ENCODE results near the gene TBCK. TPM values are rescaled to one million over a fixed set of nuclear protein-coding genes. Genes with fewer than 3 reads are reported as not detected.

The TBCK gene
- polyA plus RNA-seq, 1 donor (not counting 4 experiments of a cell fraction or from before 2014, with no cell fraction given), result 19.3 TPM

DNA sequence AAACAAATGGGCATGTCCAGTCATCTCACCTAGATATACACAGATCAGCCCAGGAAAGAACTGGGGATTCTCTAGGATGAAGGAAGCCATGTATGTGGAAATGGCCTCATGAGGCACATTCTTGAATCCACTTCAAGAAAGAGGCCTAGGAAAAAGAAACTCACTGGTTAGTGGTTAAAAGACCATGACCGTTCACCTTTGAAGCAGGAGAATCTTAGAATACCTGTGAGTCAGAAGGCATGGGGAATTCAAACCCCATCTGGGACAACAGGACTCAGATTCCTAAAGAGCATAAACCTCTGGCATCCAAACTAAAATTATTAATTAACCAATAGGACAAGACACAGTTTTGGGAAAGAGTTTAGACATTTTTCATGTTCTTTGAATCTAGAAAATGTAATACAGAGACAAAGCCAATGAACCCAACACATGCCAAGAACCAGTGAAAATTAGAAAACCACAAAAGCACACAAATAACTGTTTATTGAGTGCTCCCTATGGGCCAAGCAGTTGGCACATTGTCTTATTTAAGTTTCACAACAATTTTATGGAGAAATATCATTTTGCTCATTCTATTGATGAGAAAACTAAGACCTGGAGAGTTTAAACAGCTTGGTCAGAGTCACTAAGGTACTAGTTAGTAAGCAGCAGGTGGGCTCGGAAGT lies 323.2 kb downstream of the TBCK start:
- no peak overlapping the region for H3K9ac ChIP-seq (ENCODE audit: control insufficient read depth, extremely low read depth, insufficient read depth, low read length)
- H3K9me3 ChIP-seq (ENCODE audit: control insufficient read depth, low read depth, low read length), result no peaks in the 10 kb centered on the region
- no peak overlapping the region for H3K27ac ChIP-seq (ENCODE audit: control insufficient read depth, insufficient read depth, low read length)
- no peaks in the 10 kb centered on the region for H3K36me3 ChIP-seq (ENCODE audit: control insufficient read depth in 2 of 2, extremely low read depth in 1 of 2, insufficient read depth in 2 of 2, low read length in 2 of 2)
- no peak overlapping the region for H3K4me2 ChIP-seq (ENCODE audit: control insufficient read depth, extremely low read depth, insufficient read depth, low read depth, low read length)
- H3K27me3 ChIP-seq (ENCODE audit: control insufficient read depth, extremely low read depth, insufficient read depth, low read length), result no peaks in the 10 kb centered on the region
- peaks cover 6% of the 10 kb centered on the region for H3K4me1 ChIP-seq (ENCODE audit: control insufficient read depth, extremely low read depth, insufficient read depth, low read length)
- H4K20me1 ChIP-seq (ENCODE audit: control insufficient read depth, extremely low read depth, insufficient read depth, low read length), result no peaks in the 10 kb centered on the region
- H3K4me3 ChIP-seq (ENCODE audit: control insufficient read depth in 2 of 3, extremely low read depth in 1 of 3, insufficient read depth in 2 of 3, low read depth in 1 of 3, low read length in 3 of 3), result no peak overlapping the region
- H3K79me2 ChIP-seq (ENCODE audit: control insufficient read depth, insufficient read depth, low read length), result no peaks in the 10 kb centered on the region
- TF ChIP-seq, protein P1, sequence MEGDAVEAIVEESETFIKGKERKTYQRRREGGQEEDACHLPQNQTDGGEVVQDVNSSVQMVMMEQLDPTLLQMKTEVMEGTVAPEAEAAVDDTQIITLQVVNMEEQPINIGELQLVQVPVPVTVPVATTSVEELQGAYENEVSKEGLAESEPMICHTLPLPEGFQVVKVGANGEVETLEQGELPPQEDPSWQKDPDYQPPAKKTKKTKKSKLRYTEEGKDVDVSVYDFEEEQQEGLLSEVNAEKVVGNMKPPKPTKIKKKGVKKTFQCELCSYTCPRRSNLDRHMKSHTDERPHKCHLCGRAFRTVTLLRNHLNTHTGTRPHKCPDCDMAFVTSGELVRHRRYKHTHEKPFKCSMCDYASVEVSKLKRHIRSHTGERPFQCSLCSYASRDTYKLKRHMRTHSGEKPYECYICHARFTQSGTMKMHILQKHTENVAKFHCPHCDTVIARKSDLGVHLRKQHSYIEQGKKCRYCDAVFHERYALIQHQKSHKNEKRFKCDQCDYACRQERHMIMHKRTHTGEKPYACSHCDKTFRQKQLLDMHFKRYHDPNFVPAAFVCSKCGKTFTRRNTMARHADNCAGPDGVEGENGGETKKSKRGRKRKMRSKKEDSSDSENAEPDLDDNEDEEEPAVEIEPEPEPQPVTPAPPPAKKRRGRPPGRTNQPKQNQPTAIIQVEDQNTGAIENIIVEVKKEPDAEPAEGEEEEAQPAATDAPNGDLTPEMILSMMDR (optimal IDR thresholded peaks at IDR 0.05 in 1 of 3, IDR thresholded peaks at IDR 0.05 in 1 of 3, conservative IDR thresholded peaks at IDR 0.05 in 1 of 3; ENCODE audit: extremely low read depth in 1 of 3, insufficient read depth in 2 of 3, low read length in 3 of 3), result no peak
- TF ChIP-seq EZH2 (IDR thresholded peaks at IDR 0.05; ENCODE audit: low read length), result no peak
- FAIRE-seq (no peak), DNase-seq (ENCODE audit: low read depth, low spot score) (no peak)
- dilution Hi-C loops (cut with MboI; ENCODE audit: extremely low pct_ligation_motif_present, low sequenced_read_pairs), result no loop called here
- H2AFZ ChIP-seq (ENCODE audit: control insufficient read depth, low read length), result no peak overlapping the region
- no peaks in the 10 kb centered on the region for H3K9me1 ChIP-seq (ENCODE audit: control insufficient read depth, extremely low read depth, insufficient read depth, low read length)

DNA sequence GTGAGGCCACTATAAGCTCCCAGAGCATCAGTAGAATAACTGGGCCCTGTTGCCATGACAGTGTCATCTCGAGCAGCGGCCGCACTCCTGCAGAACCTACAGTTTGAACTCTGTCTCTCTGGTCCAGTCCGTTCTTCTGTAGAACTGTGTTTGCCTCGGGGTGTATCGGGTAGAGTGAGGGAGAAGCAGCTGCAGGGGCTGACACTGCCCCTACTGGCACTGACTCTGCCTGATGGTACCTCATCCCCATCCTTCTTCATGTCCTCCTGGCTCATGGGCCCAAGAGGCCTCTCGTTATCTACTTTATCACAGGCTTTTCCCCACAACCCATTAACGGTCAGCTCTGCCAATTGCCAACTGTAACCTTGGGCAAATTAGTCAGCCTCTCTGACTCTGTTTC lies 324.3 kb downstream of the TBCK start:
- TF ChIP-seq, protein P1 (optimal IDR thresholded peaks at IDR 0.05 in 1 of 3, IDR thresholded peaks at IDR 0.05 in 1 of 3, conservative IDR thresholded peaks at IDR 0.05 in 1 of 3; ENCODE audit: extremely low read depth in 1 of 3, insufficient read depth in 2 of 3, low read length in 3 of 3), result no peak
- TF ChIP-seq EZH2 (IDR thresholded peaks at IDR 0.05; ENCODE audit: low read length), result no peak

More for the DNA sequence above, 324.3 kb downstream of the TBCK start:
- Histone ChIP-seq H3K4me3 (ENCODE audit: control insufficient read depth in 2 of 3, extremely low read depth in 1 of 3, insufficient read depth in 2 of 3, low read depth in 1 of 3, low read length in 3 of 3) (no peak overlapping the region), H3K4me2 (ENCODE audit: control insufficient read depth, extremely low read depth, insufficient read depth, low read depth, low read length) (no peak overlapping the region), H3K4me1 (ENCODE audit: control insufficient read depth, extremely low read depth, insufficient read depth, low read length) (peaks cover 6% of the 10 kb centered on the region), H4K20me1 (ENCODE audit: control insufficient read depth, extremely low read depth, insufficient read depth, low read length) (no peaks in the 10 kb centered on the region), H3K9me1 (ENCODE audit: control insufficient read depth, extremely low read depth, insufficient read depth, low read length) (no peaks in the 10 kb centered on the region), H3K27me3 (ENCODE audit: control insufficient read depth, extremely low read depth, insufficient read depth, low read length) (no peaks in the 10 kb centered on the region), H2AFZ (ENCODE audit: control insufficient read depth, low read length) (no peak overlapping the region), H3K36me3 (ENCODE audit: control insufficient read depth in 2 of 2, extremely low read depth in 1 of 2, insufficient read depth in 2 of 2, low read length in 2 of 2) (no peaks in the 10 kb centered on the region), H3K79me2 (ENCODE audit: control insufficient read depth, insufficient read depth, low read length) (no peaks in the 10 kb centered on the region), H3K27ac (ENCODE audit: control insufficient read depth, insufficient read depth, low read length) (no peak overlapping the region), H3K9me3 (ENCODE audit: control insufficient read depth, low read depth, low read length) (no peaks in the 10 kb centered on the region), H3K9ac (ENCODE audit: control insufficient read depth, extremely low read depth, insufficient read depth, low read length) (no peak overlapping the region)
- dilution Hi-C loops (cut with MboI; ENCODE audit: extremely low pct_ligation_motif_present, low sequenced_read_pairs), result no loop called here
- FAIRE-seq, result no peak
- no peak for DNase-seq (ENCODE audit: low read depth, low spot score)

Other genes with a start within 250 kb of the TBCK start
- gene AIMP1, start 341 bp upstream of the TBCK start, polyA plus RNA-seq, result 20.9 to 52.9 TPM (median 28.0 TPM) in 3 replicates
- gene GIMD1, start 52.6 kb upstream of the TBCK start, polyA plus RNA-seq, result not detected in 3 replicates